GM18517 (cell line): ENCODE measurements around the gene CELA2A.
"Not testable (repeated sequence)": the region's sequence is repeated elsewhere in the genome, so short reads cannot be mapped to it uniquely, and the experiment has no call there.

Experiments
- ATAC-seq: cut with Tn5 transposase; IDR thresholded peaks from one replicate; pipeline ENCODE4 v1.9.1; 2021; ENCODE audit warnings: mild to moderate bottlenecking, moderate library complexity; ENCODE audit not compliant: unreplicated experiment

CELA2A gene

GRCh38 chr1:15491010-15491409 is 34.5 kb downstream of the CELA2A start:
- not testable (repeated sequence) for ATAC-seq

- no peak for ATAC-seq
These were observed 36.1 kb downstream of the CELA2A start for GRCh38 chr1:15492596-15492995.

- no peak for ATAC-seq
These were observed 37.4 kb downstream of the CELA2A start for GRCh38 chr1:15493869-15494390.

- ATAC-seq = no peak
These were observed 43.9 kb downstream of the CELA2A start for GRCh38 chr1:15500184-15501178.

- no peak for ATAC-seq
These were observed 44.9 kb downstream of the CELA2A start for GRCh38 chr1:15501208-15502032.

GRCh38 chr1:15504436-15504835 is 47.9 kb downstream of the CELA2A start:
- ATAC-seq = no peak

GRCh38 chr1:15506831-15507230 is 50.3 kb downstream of the CELA2A start:
- no peak for ATAC-seq

- ATAC-seq = no peak
These were observed 50.7 kb downstream of the CELA2A start for GRCh38 chr1:15507278-15507677.

- no peak for ATAC-seq
These were observed 52.4 kb downstream of the CELA2A start for GRCh38 chr1:15508700-15509487.

GRCh38 chr1:15509586-15509985 is 53.1 kb downstream of the CELA2A start:
- ATAC-seq = no peak

- ATAC-seq = no peak
These were observed 54.3 kb downstream of the CELA2A start for GRCh38 chr1:15510611-15511405.

- ATAC-seq = no peak
These were observed 56.7 kb downstream of the CELA2A start for GRCh38 chr1:15513192-15513591.

GRCh38 chr1:15513919-15514318 is 57.4 kb downstream of the CELA2A start:
- ATAC-seq = no peak

GRCh38 chr1:15514557-15514956 is 58.0 kb downstream of the CELA2A start:
- not testable (repeated sequence) for ATAC-seq

- ATAC-seq = no peak
These were observed 58.6 kb downstream of the CELA2A start for GRCh38 chr1:15515022-15515663.

- ATAC-seq = no peak
These were observed 63.1 kb downstream of the CELA2A start for GRCh38 chr1:15519625-15520024.

GRCh38 chr1:15521206-15521906 is 64.8 kb downstream of the CELA2A start:
- ATAC-seq = not testable (repeated sequence)
